K562 (cell line): ENCODE measurements around the gene SETMAR. TPM values are rescaled to one million over a fixed set of nuclear protein-coding genes. Genes with fewer than 3 reads are reported as not detected.

Source experiments
- ATF2 ChIP-seq: sonication (generic); formaldehyde crosslinking; IDR thresholded peaks from 2 replicates; pipeline ENCODE4 v1.8.1; 2022; ENCODE audit warnings: missing genetic modification reagents
- CXXC5 ChIP-seq: fragments of 250-450 bp; sonication (Bioruptor Pico); IDR thresholded peaks from 2 replicates; pipeline ENCODE4 v1.8.0; 2022; ENCODE audit warnings: inconsistent platforms, mild to moderate bottlenecking, moderate library complexity
- DIDO1 ChIP-seq: fragments of 450-650 bp; IDR thresholded peaks from 2 replicates; pipeline ENCODE4 v1.6.1; 2016; ENCODE audit warnings: low read depth, missing biosample characterization, missing genetic modification characterization
- ELF4 ChIP-seq: fragments of 450-650 bp; formaldehyde crosslinking; IDR thresholded peaks from 2 replicates; pipeline ENCODE4 v1.4.0; 2022; ENCODE audit warnings: missing genetic modification characterization
- GTF2A2 ChIP-seq: IDR thresholded peaks from 2 replicates; pipeline ENCODE4 v1.6.1; 2016; ENCODE audit warnings: mild to moderate bottlenecking, missing genetic modification characterization, missing compliant biosample characterization
- GTF2F1 ChIP-seq: IDR thresholded peaks from 2 replicates; pipeline ENCODE4 v1.6.1; 2011; ENCODE audit warnings: low read depth, low read length, improper control_type of control experiment
- HDAC1 ChIP-seq, 2 experiments: fragments of 450-650 bp; IDR thresholded peaks; 2 replicates each; pipeline ENCODE4 v1.6.1; 2016 to 2017; ENCODE audit warnings: inconsistent platforms in 1 of 2, mild to moderate bottlenecking in 1 of 2, moderate library complexity in 1 of 2
- HDAC6 ChIP-seq: IDR thresholded peaks from 2 replicates; pipeline ENCODE4 v1.6.1; 2012; ENCODE audit warnings: low read depth, mild to moderate bottlenecking, control low read depth, inconsistent platforms, low read length, moderate library complexity
- HLTF ChIP-seq: fragments of 450-650 bp; IDR thresholded peaks from 2 replicates; pipeline ENCODE4 v1.6.1; 2016
- HMBOX1 ChIP-seq: sonication (generic); IDR thresholded peaks from 2 replicates; pipeline ENCODE4 v1.6.1; 2016
- HNRNPK ChIP-seq: fragments of 200-400 bp; formaldehyde crosslinking; IDR thresholded peaks from one replicate; pipeline ENCODE4 v1.6.1; 2018; ENCODE audit warnings: mild to moderate bottlenecking, low read depth, low read length; ENCODE audit not compliant: poor library complexity, severe bottlenecking
- LCOR ChIP-seq: sonication (generic); formaldehyde crosslinking; IDR thresholded peaks from 2 replicates; pipeline ENCODE4 v1.8.0; 2022; ENCODE audit warnings: mild to moderate bottlenecking, missing genetic modification reagents
- MAX ChIP-seq: sonication (generic); formaldehyde crosslinking; IDR thresholded peaks from 2 replicates; pipeline ENCODE4 v1.9.0; 2022; ENCODE audit warnings: mild to moderate bottlenecking, missing genetic modification reagents
- MEIS2 ChIP-seq: fragments of 450-650 bp; IDR thresholded peaks from 2 replicates; pipeline ENCODE4 v1.6.1; 2014; ENCODE audit warnings: mild to moderate bottlenecking; ENCODE audit not compliant: partially characterized antibody
- MXI1 ChIP-seq: IDR thresholded peaks from 2 replicates; pipeline ENCODE4 v1.6.1; 2011; ENCODE audit warnings: low read depth, mild to moderate bottlenecking, improper control_type of control experiment, low read length
- NR1H2 ChIP-seq: sonication (generic); formaldehyde crosslinking; IDR thresholded peaks from 2 replicates; pipeline ENCODE4 v1.4.0; 2020; ENCODE audit warnings: mild to moderate bottlenecking, missing genetic modification reagents
- NUFIP1 ChIP-seq: fragments of 450-650 bp; IDR thresholded peaks from 2 replicates; pipeline ENCODE4 v1.6.1; 2018; ENCODE audit not compliant: partially characterized antibody
- PCBP1 ChIP-seq: fragments of 200-400 bp; formaldehyde crosslinking; IDR thresholded peaks from 2 replicates; pipeline ENCODE4 v1.6.1; 2018; ENCODE audit warnings: mild to moderate bottlenecking, low read depth, low read length; ENCODE audit not compliant: poor library complexity, severe bottlenecking
- PHF8 ChIP-seq: fragments of 200-600 bp; sonication (generic); IDR thresholded peaks from 2 replicates; pipeline ENCODE4 v1.6.1; 2012; ENCODE audit warnings: mixed run types, mild to moderate bottlenecking, inconsistent platforms, low read length, moderate library complexity, borderline replicate concordance
- SMAD1 ChIP-seq: fragments of 150-350 bp; IDR thresholded peaks from 2 replicates; pipeline ENCODE4 v1.6.1; 2014; ENCODE audit warnings: low read length, low read depth; ENCODE audit not compliant: partially characterized antibody
- SMARCE1 ChIP-seq: fragments of 450-650 bp; IDR thresholded peaks from 2 replicates; pipeline ENCODE4 v1.7.1; 2016; ENCODE audit warnings: mild to moderate bottlenecking
- TEAD2 ChIP-seq: fragments of 450-650 bp; IDR thresholded peaks from 2 replicates; pipeline ENCODE4 v1.6.1; 2016; ENCODE audit warnings: missing genetic modification characterization, control low read depth, missing compliant biosample characterization
- TFAM ChIP-seq: fragments of 250-450 bp; sonication (Bioruptor Pico); conservative IDR thresholded peaks from 2 replicates; pipeline ENCODE4 v1.5.0; 2021; ENCODE audit warnings: mild to moderate bottlenecking, moderate library complexity
- TRIM28 ChIP-seq: fragments of 450-650 bp; IDR thresholded peaks from 2 replicates; pipeline ENCODE4 v1.6.1; 2017
- ZNF274 ChIP-seq: IDR thresholded peaks from 2 replicates; pipeline ENCODE4 v1.6.1; 2011; ENCODE audit warnings: low read depth, mild to moderate bottlenecking, low read length, moderate library complexity, borderline replicate concordance
- ZNF444 ChIP-seq: fragments of 250-450 bp; sonication (Bioruptor Pico); IDR thresholded peaks from 2 replicates; pipeline ENCODE4 v1.4.0; 2020; ENCODE audit warnings: mild to moderate bottlenecking, moderate library complexity
- ZZZ3 ChIP-seq: fragments of 450-650 bp; IDR thresholded peaks from 2 replicates; pipeline ENCODE4 v1.6.1; 2016; ENCODE audit warnings: antibody characterized with exemption, mild to moderate bottlenecking, moderate library complexity
- polyA plus RNA-seq, 8 experiments: library from polyadenylated mRNA; depleted of rRNA in 4 of 8; stranded (reverse) in 5 of 8; unstranded in 3 of 8; fragments of >200 nt; fragmentation: Nextera tagmentation in 2 of 8; fragmentation: Illumina TruSeq in 1 of 8; extraction: Ambion mirVana in 2 of 8; extraction: Trizol in 1 of 8; gene quantifications; 2 replicates each; pipeline versions ENCODE4 v1.2.1 to v1.2.3, GENCODE V29; 2011 to 2014; ENCODE audit warnings: inconsistent platforms in 1 of 8, missing spikeins in 1 of 8
- total RNA-seq, 7 experiments: library from RNA; depleted of rRNA in 6 of 7; stranded (reverse); fragments of >200 nt in 6 of 7; fragmentation: Illumina TruSeq in 2 of 7; extraction: Trizol in 2 of 7; gene quantifications; 2 replicates each; pipeline versions ENCODE4 v1.2.1 to v1.2.3, GENCODE V29; 2011 to 2021; ENCODE audit warnings: low replicate concordance in 1 of 7

The SETMAR gene
- total and polyA plus RNA-seq, 9 of the 15 experiments (the other 6 are each of a cell fraction or from before 2014, with no cell fraction given): 5.5 to 25.1 (median 18.2) TPM

- TF ChIP-seq ZNF274 (no peak), CXXC5 (CRISPR knock-in tag) (peak; percentile 93), HLTF (no peak), ZZZ3 (no peak), NUFIP1 (no peak), HMBOX1 (no peak), SMAD1 (peak; percentile 36), MEIS2 (no peak), SMARCE1 (0 out of 2 replicates have a peak, but pooled peaks have one; percentile 14), MAX (peak; percentile 78; the same call in 1 of the 2 replicates), TEAD2 (tag) (no peak), DIDO1 (tag) (no peak; the same call in 1 of the 2 replicates), LCOR (CRISPR knock-in tag) (peak; percentile 29; the same call in 1 of the 2 replicates), TRIM28 (no peak), GTF2A2 (tag) (peak; percentile 46; the same call in 1 of the 2 replicates), ELF4 (CRISPR knock-in tag) (peak; percentile 87), HDAC6 (no peak), NR1H2 (CRISPR knock-in tag) (no peak), HDAC1 (IDR thresholded peaks at IDR 0.05) (peak in 1 of 2 experiments; percentile 88; a peak in 2 of 4 replicates), PCBP1 (no peak), TFAM (CRISPR knock-in tag) (no peak), PHF8 (peak; percentile 91), ATF2 (CRISPR knock-in tag) (no peak), HNRNPK (no peak), GTF2F1 (no peak; the same call in 1 of the 2 replicates), ZNF444 (no peak), MXI1 (no peak)
Observed at GRCh38 chr3:4303187-4304123, at the start of gene SETMAR (continued).
